Body of pancreas (tissue), 4 donors: ENCODE measurements around the gene OSBPL5.

Source experiments
- CTCF ChIP-seq, 7 experiments: fragments of 450-650 bp in 4 of 7; fragments of 200-600 bp in 3 of 7; sonication (generic) in 3 of 7; IDR thresholded peaks; one replicate each; pipeline ENCODE4 v1.5.1; 2016 to 2019; ENCODE audit warnings: antibody characterized with exemption in 7 of 7
- POLR2A ChIP-seq, 3 donors: fragments of 450-650 bp; IDR thresholded peaks; one replicate each; pipeline ENCODE4 v1.6.1; 2016; ENCODE audit warnings: antibody characterized with exemption in 3 of 3, mild to moderate bottlenecking in 2 of 3

GRCh38 chr11:3058753-3059664 is 106.1 kb downstream of the OSBPL5 start:
- TF ChIP-seq CTCF (IDR thresholded peaks at IDR 0.05), result no peak
- no peak for TF ChIP-seq POLR2A (IDR thresholded peaks at IDR 0.05)
